Loucy (cell line): ENCODE results near the gene TMEM37.

Experiments
- H2AFZ ChIP-seq: fragments of 200-600 bp; sonication (generic); 2 replicates; pipeline ENCODE4 v1.6.0; 2016; ENCODE audit warnings: antibody characterized with exemption, mild to moderate bottlenecking, low read length, moderate library complexity
- H3F3A ChIP-seq: fragments of 200-600 bp; 2 replicates; pipeline ENCODE4 v1.6.0; 2016; ENCODE audit warnings: antibody characterized with exemption, low read depth, mild to moderate bottlenecking
- H3K27me3 ChIP-seq: fragments of 200-600 bp; sonication (generic); 2 replicates; pipeline ENCODE4 v1.6.1; 2014; ENCODE audit warnings: low read length, mild to moderate bottlenecking; ENCODE audit not compliant: insufficient read depth, poor library complexity, severe bottlenecking
- H3K36me3 ChIP-seq: fragments of 200-600 bp; sonication (generic); 2 replicates; pipeline ENCODE4 v1.6.1; 2016; ENCODE audit warnings: low read length; ENCODE audit not compliant: insufficient read depth
- H3K4me1 ChIP-seq: fragments of 200-600 bp; sonication (generic); 2 replicates; pipeline ENCODE4 v1.5.1; 2014; ENCODE audit warnings: low read length, mild to moderate bottlenecking; ENCODE audit not compliant: insufficient read depth, poor library complexity, severe bottlenecking
- H3K4me2 ChIP-seq: fragments of 200-600 bp; sonication (generic); 2 replicates; pipeline ENCODE4 v1.6.0; 2014; ENCODE audit warnings: antibody characterized with exemption, low read length, low read depth, mild to moderate bottlenecking; ENCODE audit not compliant: poor library complexity, severe bottlenecking
- H3K4me3 ChIP-seq: fragments of 200-600 bp; sonication (generic); 2 replicates; pipeline ENCODE4 v1.5.1; 2014; ENCODE audit warnings: low read length, mild to moderate bottlenecking, mixed read lengths; ENCODE audit not compliant: poor library complexity, severe bottlenecking
- H3K79me2 ChIP-seq: fragments of 200-600 bp; sonication (generic); 2 replicates; pipeline ENCODE4 v1.6.1; 2014; ENCODE audit warnings: low read length; ENCODE audit not compliant: insufficient read depth
- H3K9ac ChIP-seq: fragments of 200-600 bp; sonication (generic); 2 replicates; pipeline ENCODE4 v1.6.0; 2014; ENCODE audit warnings: mild to moderate bottlenecking, low read depth, low read length, moderate library complexity; ENCODE audit not compliant: poor library complexity, severe bottlenecking
- H3K9me2 ChIP-seq: fragments of 200-600 bp; sonication (generic); replicated peaks from 2 replicates; pipeline ENCODE4 v1.6.1; 2016; ENCODE audit warnings: low read depth, low read length, mixed read lengths
- H3K9me3 ChIP-seq: fragments of 200-600 bp; sonication (generic); 2 replicates; pipeline ENCODE4 v1.6.1; 2014; ENCODE audit warnings: mild to moderate bottlenecking, antibody characterized with exemption, low read length, low read depth; ENCODE audit not compliant: insufficient read depth
- H4K20me1 ChIP-seq: fragments of 200-600 bp; sonication (generic); 2 replicates; pipeline ENCODE4 v1.6.0; 2014; ENCODE audit warnings: antibody characterized with exemption, low read length, mild to moderate bottlenecking; ENCODE audit not compliant: insufficient read depth, poor library complexity, severe bottlenecking
- CTCF ChIP-seq: fragments of 200-600 bp; sonication (generic); conservative IDR thresholded peaks from 2 replicates; pipeline ENCODE4 v1.5.1; 2014; ENCODE audit warnings: mild to moderate bottlenecking, antibody characterized with exemption, low read length
- EZH2phosphoT487 ChIP-seq: fragments of 200-600 bp; IDR thresholded peaks from 2 replicates; pipeline ENCODE4 v1.6.1; 2018; ENCODE audit warnings: antibody characterized with exemption, mild to moderate bottlenecking, moderate library complexity, borderline replicate concordance

Gene TMEM37

GRCh38 chr2:119421741-119422140 is 9.9 kb upstream of the TMEM37 start:
- H3K27me3 ChIP-seq: no peaks in the 10 kb centered on the region

GRCh38 chr2:119422360-119423107 is 9.1 kb upstream of the TMEM37 start:
- no peak overlapping the region for H3K4me2 ChIP-seq
- H3K9ac ChIP-seq: no peak overlapping the region
- no peaks in the 10 kb centered on the region for H3K79me2 ChIP-seq
- no peak overlapping the region for H3K4me3 ChIP-seq
- H3K9me3 ChIP-seq: no peaks in the 10 kb centered on the region
- no peaks in the 10 kb centered on the region for H3K9me2 ChIP-seq
- no peaks in the 10 kb centered on the region for H4K20me1 ChIP-seq
- no peaks in the 10 kb centered on the region for H3F3A ChIP-seq
- no peaks in the 10 kb centered on the region for H3K36me3 ChIP-seq
- no peak for TF ChIP-seq EZH2phosphoT487
- no peak for TF ChIP-seq CTCF
- H3K27me3 ChIP-seq: no peaks in the 10 kb centered on the region
- H2AFZ ChIP-seq: no peak overlapping the region
- no peaks in the 10 kb centered on the region for H3K4me1 ChIP-seq

More at GRCh38 chr2:119421741-119422140, 9.9 kb upstream of the TMEM37 start:
- Histone ChIP-seq H3K9me3 (no peaks in the 10 kb centered on the region), H4K20me1 (no peaks in the 10 kb centered on the region), H3K9ac (no peak overlapping the region), H3F3A (no peaks in the 10 kb centered on the region), H2AFZ (no peak overlapping the region), H3K4me3 (no peak overlapping the region), H3K36me3 (no peaks in the 10 kb centered on the region), H3K79me2 (no peaks in the 10 kb centered on the region), H3K4me2 (no peak overlapping the region), H3K9me2 (no peaks in the 10 kb centered on the region), H3K4me1 (no peaks in the 10 kb centered on the region)
- no peak for TF ChIP-seq EZH2phosphoT487
- TF ChIP-seq CTCF: no peak

- Histone ChIP-seq H3K79me2 (no peaks in the 10 kb centered on the region), H3K9me2 (no peaks in the 10 kb centered on the region), H3K4me2 (no peak overlapping the region), H3F3A (no peaks in the 10 kb centered on the region), H3K9ac (no peak overlapping the region), H3K9me3 (no peaks in the 10 kb centered on the region), H3K4me1 (no peaks in the 10 kb centered on the region), H2AFZ (no peak overlapping the region), H3K36me3 (no peaks in the 10 kb centered on the region), H3K27me3 (no peaks in the 10 kb centered on the region), H4K20me1 (no peaks in the 10 kb centered on the region), H3K4me3 (no peak overlapping the region)
- TF ChIP-seq EZH2phosphoT487 (no peak), CTCF (no peak)
Measured at GRCh38 chr2:119423108-119423444, 8.6 kb upstream of the TMEM37 start.
